K562 (cell line): Measurements from ENCODE around the gene MAGOHB. TPM values are rescaled to one million over a fixed set of nuclear protein-coding genes. Genes with fewer than 3 reads are reported as not detected.

ENCODE experiments used
- ASH1L ChIP-seq: fragments of 450-650 bp; IDR thresholded peaks from 2 replicates; pipeline ENCODE4 v1.6.1; 2018; ENCODE audit warnings: borderline replicate concordance, mild to moderate bottlenecking, low read depth; ENCODE audit not compliant: partially characterized antibody
- CBFA2T2 ChIP-seq: fragments of 450-650 bp; conservative IDR thresholded peaks from 2 replicates; pipeline ENCODE4 v1.6.1; 2017; ENCODE audit warnings: mild to moderate bottlenecking
- ETS1 ChIP-seq: conservative IDR thresholded peaks from 2 replicates; pipeline ENCODE4 v1.6.1; 2011; ENCODE audit warnings: low read depth, mild to moderate bottlenecking, low read length; ENCODE audit not compliant: control insufficient read depth
- MAZ ChIP-seq, 2 experiments: fragments of 450-650 bp in 1 of 2; sonication (generic) in 1 of 2; formaldehyde crosslinking; IDR thresholded peaks in 1 of 2; conservative IDR thresholded peaks in 1 of 2; 2 replicates each; pipeline versions ENCODE4 v1.4.0 to v1.5.0; 2020; ENCODE audit warnings: mild to moderate bottlenecking in 1 of 2, missing genetic modification reagents in 1 of 2
- OTX1 ChIP-seq: fragments of 450-650 bp; formaldehyde crosslinking; IDR thresholded peaks from 2 replicates; pipeline ENCODE4 v1.4.0; 2022; ENCODE audit warnings: mild to moderate bottlenecking
- POLR2B ChIP-seq: fragments of 450-650 bp; IDR thresholded peaks from 2 replicates; pipeline ENCODE4 v1.6.1; 2018; ENCODE audit warnings: low read depth; ENCODE audit not compliant: partially characterized antibody
- TAF9B ChIP-seq: fragments of 450-650 bp; IDR thresholded peaks from 2 replicates; pipeline ENCODE4 v1.6.1; 2018; ENCODE audit warnings: mild to moderate bottlenecking; ENCODE audit not compliant: partially characterized antibody
- TFAP4 ChIP-seq: sonication (generic); formaldehyde crosslinking; IDR thresholded peaks from 2 replicates; pipeline ENCODE4 v1.8.0; 2022; ENCODE audit warnings: missing genetic modification reagents, mild to moderate bottlenecking, moderate library complexity, borderline replicate concordance
- XRCC4 ChIP-seq: IDR thresholded peaks from one replicate; pipeline ENCODE4 v1.6.1; 2011; ENCODE audit not compliant: insufficient read depth, insufficient read length; ENCODE audit errors: extremely low read depth
- YY1 ChIP-seq, 3 experiments: IDR thresholded peaks; 2 replicates each; pipeline ENCODE4 v1.6.1; 2011; ENCODE audit warnings: low read length in 2 of 3, mild to moderate bottlenecking in 2 of 3, moderate library complexity in 2 of 3, borderline replicate concordance in 1 of 3, control low read depth in 1 of 3, low read depth in 1 of 3; ENCODE audit not compliant: insufficient read depth in 3 of 3, insufficient replicate concordance in 2 of 3, control insufficient read depth in 1 of 3, insufficient read length in 1 of 3; ENCODE audit errors: extremely low read depth in 1 of 3
- ZBTB17 ChIP-seq: fragments of 450-650 bp; formaldehyde crosslinking; IDR thresholded peaks from 2 replicates; pipeline ENCODE4 v1.4.0; 2020; ENCODE audit warnings: mild to moderate bottlenecking
- ZNF224 ChIP-seq: sonication (generic); formaldehyde crosslinking; IDR thresholded peaks from 2 replicates; pipeline ENCODE4 v1.8.0; 2022; ENCODE audit warnings: mild to moderate bottlenecking, missing genetic modification reagents
- ZNF408 ChIP-seq: fragments of 250-450 bp; sonication (Bioruptor Pico); IDR thresholded peaks from 2 replicates; pipeline ENCODE4 v1.4.0; 2020; ENCODE audit warnings: low read depth, mild to moderate bottlenecking, moderate library complexity
- ZNF589 ChIP-seq: fragments of 200-800 bp; sonication (Bioruptor generic); IDR thresholded peaks from 2 replicates; pipeline ENCODE4 v1.6.1; 2016; ENCODE audit warnings: low read depth, missing genetic modification characterization, missing compliant biosample characterization
- ZNF778 ChIP-seq: fragments of 450-650 bp; formaldehyde crosslinking; IDR thresholded peaks from 2 replicates; pipeline ENCODE4 v1.4.0; 2020; ENCODE audit warnings: mild to moderate bottlenecking, moderate library complexity
- polyA plus RNA-seq, 8 experiments: library from polyadenylated mRNA; depleted of rRNA in 4 of 8; stranded (reverse) in 5 of 8; unstranded in 3 of 8; fragments of >200 nt; fragmentation: Nextera tagmentation in 2 of 8; fragmentation: Illumina TruSeq in 1 of 8; extraction: Ambion mirVana in 2 of 8; extraction: Trizol in 1 of 8; gene quantifications; 2 replicates each; pipeline versions ENCODE4 v1.2.1 to v1.2.3, GENCODE V29; 2011 to 2014; ENCODE audit warnings: inconsistent platforms in 1 of 8, missing spikeins in 1 of 8
- total RNA-seq, 7 experiments: library from RNA; depleted of rRNA in 6 of 7; stranded (reverse); fragments of >200 nt in 6 of 7; fragmentation: Illumina TruSeq in 2 of 7; extraction: Trizol in 2 of 7; gene quantifications; 2 replicates each; pipeline versions ENCODE4 v1.2.1 to v1.2.3, GENCODE V29; 2011 to 2021; ENCODE audit warnings: low replicate concordance in 1 of 7
- TF ChIP-seq, protein P1 (sequence below): fragments of 450-650 bp; IDR thresholded peaks from 2 replicates; pipeline ENCODE4 v1.7.1; 2018; ENCODE audit warnings: mild to moderate bottlenecking, low read depth; ENCODE audit not compliant: partially characterized antibody
- TF ChIP-seq, protein P2 (sequence below), 2 experiments: fragments of 450-650 bp in 1 of 2; IDR thresholded peaks; 2 replicates each; pipeline ENCODE4 v1.6.1; 2011 to 2017; ENCODE audit warnings: low read depth in 2 of 2, antibody characterized with exemption in 1 of 2, borderline replicate concordance in 1 of 2, low read length in 1 of 2, mild to moderate bottlenecking in 1 of 2, mixed read lengths in 1 of 2; ENCODE audit not compliant: control insufficient read depth in 1 of 2

The MAGOHB gene
- total and polyA plus RNA-seq, 9 of the 15 experiments (the other 6 are each of a cell fraction or from before 2014, with no cell fraction given): 34.5 to 177 (median 85.4) TPM

- TF ChIP-seq, protein P1, sequence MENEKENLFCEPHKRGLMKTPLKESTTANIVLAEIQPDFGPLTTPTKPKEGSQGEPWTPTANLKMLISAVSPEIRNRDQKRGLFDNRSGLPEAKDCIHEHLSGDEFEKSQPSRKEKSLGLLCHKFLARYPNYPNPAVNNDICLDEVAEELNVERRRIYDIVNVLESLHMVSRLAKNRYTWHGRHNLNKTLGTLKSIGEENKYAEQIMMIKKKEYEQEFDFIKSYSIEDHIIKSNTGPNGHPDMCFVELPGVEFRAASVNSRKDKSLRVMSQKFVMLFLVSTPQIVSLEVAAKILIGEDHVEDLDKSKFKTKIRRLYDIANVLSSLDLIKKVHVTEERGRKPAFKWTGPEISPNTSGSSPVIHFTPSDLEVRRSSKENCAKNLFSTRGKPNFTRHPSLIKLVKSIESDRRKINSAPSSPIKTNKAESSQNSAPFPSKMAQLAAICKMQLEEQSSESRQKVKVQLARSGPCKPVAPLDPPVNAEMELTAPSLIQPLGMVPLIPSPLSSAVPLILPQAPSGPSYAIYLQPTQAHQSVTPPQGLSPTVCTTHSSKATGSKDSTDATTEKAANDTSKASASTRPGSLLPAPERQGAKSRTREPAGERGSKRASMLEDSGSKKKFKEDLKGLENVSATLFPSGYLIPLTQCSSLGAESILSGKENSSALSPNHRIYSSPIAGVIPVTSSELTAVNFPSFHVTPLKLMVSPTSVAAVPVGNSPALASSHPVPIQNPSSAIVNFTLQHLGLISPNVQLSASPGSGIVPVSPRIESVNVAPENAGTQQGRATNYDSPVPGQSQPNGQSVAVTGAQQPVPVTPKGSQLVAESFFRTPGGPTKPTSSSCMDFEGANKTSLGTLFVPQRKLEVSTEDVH: peak; percentile 91
- peak; percentile 52 to 61; a peak in 3 of 4 replicates for TF ChIP-seq MAZ (CRISPR knock-in tag; conservative IDR thresholded peaks at IDR 0.05 in 1 of 2, IDR thresholded peaks at IDR 0.05 in 1 of 2)
- TF ChIP-seq XRCC4: no peak
- TF ChIP-seq POLR2B: peak; percentile 66
- peak; percentile 73; the same call in 1 of the 2 replicates for TF ChIP-seq TFAP4
- TF ChIP-seq ZNF589 (CRISPR knock-in tag): no peak
- TF ChIP-seq, protein P2, sequence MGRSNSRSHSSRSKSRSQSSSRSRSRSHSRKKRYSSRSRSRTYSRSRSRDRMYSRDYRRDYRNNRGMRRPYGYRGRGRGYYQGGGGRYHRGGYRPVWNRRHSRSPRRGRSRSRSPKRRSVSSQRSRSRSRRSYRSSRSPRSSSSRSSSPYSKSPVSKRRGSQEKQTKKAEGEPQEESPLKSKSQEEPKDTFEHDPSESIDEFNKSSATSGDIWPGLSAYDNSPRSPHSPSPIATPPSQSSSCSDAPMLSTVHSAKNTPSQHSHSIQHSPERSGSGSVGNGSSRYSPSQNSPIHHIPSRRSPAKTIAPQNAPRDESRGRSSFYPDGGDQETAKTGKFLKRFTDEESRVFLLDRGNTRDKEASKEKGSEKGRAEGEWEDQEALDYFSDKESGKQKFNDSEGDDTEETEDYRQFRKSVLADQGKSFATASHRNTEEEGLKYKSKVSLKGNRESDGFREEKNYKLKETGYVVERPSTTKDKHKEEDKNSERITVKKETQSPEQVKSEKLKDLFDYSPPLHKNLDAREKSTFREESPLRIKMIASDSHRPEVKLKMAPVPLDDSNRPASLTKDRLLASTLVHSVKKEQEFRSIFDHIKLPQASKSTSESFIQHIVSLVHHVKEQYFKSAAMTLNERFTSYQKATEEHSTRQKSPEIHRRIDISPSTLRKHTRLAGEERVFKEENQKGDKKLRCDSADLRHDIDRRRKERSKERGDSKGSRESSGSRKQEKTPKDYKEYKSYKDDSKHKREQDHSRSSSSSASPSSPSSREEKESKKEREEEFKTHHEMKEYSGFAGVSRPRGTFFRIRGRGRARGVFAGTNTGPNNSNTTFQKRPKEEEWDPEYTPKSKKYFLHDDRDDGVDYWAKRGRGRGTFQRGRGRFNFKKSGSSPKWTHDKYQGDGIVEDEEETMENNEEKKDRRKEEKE (IDR thresholded peaks at IDR 0.05; ENCODE audit: borderline replicate concordance in 1 of 2, control insufficient read depth in 1 of 2, low read depth in 2 of 2, low read length in 1 of 2): no peak
- peak; percentile 51 to 92 (median 87) for TF ChIP-seq YY1 (IDR thresholded peaks at IDR 0.05; ENCODE audit: borderline replicate concordance in 1 of 3, control insufficient read depth in 1 of 3, extremely low read depth in 1 of 3, insufficient read depth in 3 of 3, insufficient read length in 1 of 3, insufficient replicate concordance in 2 of 3, low read depth in 1 of 3, low read length in 2 of 3)
- TF ChIP-seq ZBTB17: peak; percentile 50; the same call in 1 of the 2 replicates
- TF ChIP-seq ZNF224 (CRISPR knock-in tag): no peak
- TF ChIP-seq ASH1L: no peak
- no peak for TF ChIP-seq ZNF778 (CRISPR knock-in tag)
- TF ChIP-seq TAF9B: peak; percentile 82
- TF ChIP-seq CBFA2T2: no peak
- TF ChIP-seq ZNF408: no peak
- no peak for TF ChIP-seq ETS1
- TF ChIP-seq OTX1 (CRISPR knock-in tag): 0 out of 2 replicates have a peak, but pooled peaks have one; percentile 15
Measured at GRCh38 chr12:10613349-10614055, at the start of gene MAGOHB (continued).
